GM18909 (cell line): ENCODE results near the gene FRAT2.
"Not testable (repeated sequence)": the region's sequence is repeated elsewhere in the genome, so short reads cannot be mapped to it uniquely, and the experiment has no call there.

Source experiments
- ATAC-seq: cut with Tn5 transposase; IDR thresholded peaks from one replicate; pipeline ENCODE4 v1.9.1; 2021; ENCODE audit warnings: mild to moderate bottlenecking; ENCODE audit not compliant: unreplicated experiment, poor library complexity

The FRAT2 gene

GRCh38 chr10:97356918-97357317 is 22.4 kb upstream of the FRAT2 start:
- ATAC-seq: no peak

DNA sequence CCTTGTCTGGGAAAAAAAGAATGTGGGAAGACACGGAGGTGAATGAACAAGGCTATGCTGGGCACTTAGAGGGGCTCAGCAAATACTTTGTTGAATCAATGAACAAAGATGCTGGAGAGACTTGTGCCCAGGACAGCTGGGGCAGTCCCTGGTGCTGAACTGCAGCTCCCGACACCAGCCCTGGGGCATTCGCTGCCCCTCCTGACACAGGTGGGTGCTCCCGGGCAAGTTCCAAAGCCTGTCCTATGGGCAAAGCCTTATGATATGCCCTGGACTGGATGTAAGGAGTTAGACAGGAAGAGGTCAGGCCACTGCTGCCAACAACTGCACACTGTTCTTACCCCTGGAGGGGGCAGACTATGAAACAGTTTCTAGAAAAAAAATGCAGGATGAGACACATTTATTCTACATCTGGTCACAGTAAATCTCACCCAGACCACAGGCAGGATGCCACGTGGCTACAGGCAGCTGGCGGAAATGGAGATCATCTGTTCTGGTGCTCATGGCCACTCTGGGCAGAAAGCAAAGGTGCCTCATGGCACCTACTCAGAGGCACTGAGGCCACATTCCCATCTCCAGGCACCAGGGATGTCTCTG is 21.9 kb upstream of the FRAT2 start:
- ATAC-seq: no peak

- ATAC-seq: no peak
Measured at GRCh38 chr10:97355571-97355975, 21.0 kb upstream of the FRAT2 start.

- ATAC-seq: no peak
Measured at GRCh38 chr10:97353945-97354344, 19.4 kb upstream of the FRAT2 start.

DNA sequence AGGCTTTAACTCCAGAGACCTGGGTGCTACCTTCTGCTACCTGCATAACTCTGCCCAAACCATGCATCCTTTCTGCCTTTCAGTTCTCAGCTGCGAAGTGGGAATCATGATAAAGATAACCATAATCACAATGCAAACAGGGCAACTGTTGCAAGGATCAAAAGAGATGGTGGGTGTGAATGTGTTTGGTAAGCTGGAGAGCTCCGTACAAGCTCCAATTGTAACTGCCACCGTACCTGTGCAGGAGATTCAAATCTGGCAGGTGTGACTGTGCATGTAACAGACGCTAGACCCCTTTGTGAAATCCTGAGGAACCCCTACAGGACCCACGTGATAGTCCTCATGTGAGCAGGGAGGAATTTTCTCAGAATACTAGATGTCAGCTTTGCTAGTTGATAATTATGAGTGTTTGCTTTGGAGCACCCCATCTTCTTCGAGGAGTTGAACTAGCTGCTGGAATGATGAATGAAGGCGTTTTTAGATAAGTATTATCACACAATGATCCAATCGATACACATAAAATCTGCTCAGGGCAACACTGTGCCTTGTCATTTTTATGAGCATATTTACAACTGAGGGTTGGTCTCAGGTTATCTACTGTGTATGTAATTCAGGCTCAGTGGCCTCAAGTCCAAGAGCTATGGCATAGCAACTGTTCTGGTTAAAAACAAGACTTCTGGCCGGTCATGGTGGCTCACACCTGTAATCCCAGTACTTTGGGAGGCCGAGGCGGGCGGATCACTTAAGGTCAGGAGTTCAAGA is 15.4 kb upstream of the FRAT2 start:
- no peak for ATAC-seq

GRCh38 chr10:97347317-97347716 is 12.8 kb upstream of the FRAT2 start:
- no peak for ATAC-seq

GRCh38 chr10:97343664-97344063 is 9.1 kb upstream of the FRAT2 start:
- ATAC-seq: not testable (repeated sequence)

GRCh38 chr10:97341416-97341815 is 6.9 kb upstream of the FRAT2 start:
- ATAC-seq: no peak

GRCh38 chr10:97338041-97338440 is 3.5 kb upstream of the FRAT2 start:
- no peak for ATAC-seq

GRCh38 chr10:97336942-97337831 is 2.7 kb upstream of the FRAT2 start:
- ATAC-seq: no peak

GRCh38 chr10:97336446-97336845 is 1.9 kb upstream of the FRAT2 start:
- ATAC-seq: no peak

GRCh38 chr10:97336006-97336405 is 1.5 kb upstream of the FRAT2 start:
- ATAC-seq: no peak

DNA sequence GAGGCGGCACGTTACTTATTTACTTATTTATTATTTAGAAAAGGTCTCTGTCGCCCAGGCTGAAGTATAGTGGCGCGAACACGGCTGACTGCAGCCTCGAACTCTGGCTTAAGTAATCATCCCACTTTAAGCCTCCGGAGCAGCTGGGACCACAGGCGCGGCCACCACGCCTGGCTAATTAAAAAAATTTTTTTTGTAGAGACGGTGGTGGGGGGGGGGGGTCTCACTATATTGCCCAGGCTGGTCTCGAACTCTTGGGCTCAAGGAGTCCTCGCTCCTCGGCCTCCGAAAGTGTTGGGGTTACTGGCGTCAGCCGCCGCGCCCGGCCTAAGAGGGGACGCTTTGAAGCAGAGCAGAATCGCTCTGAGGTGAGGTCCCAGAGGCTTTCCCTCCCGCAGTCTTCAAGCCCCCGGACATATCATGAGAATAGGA is 675 bp upstream of the FRAT2 start:
- ATAC-seq: no peak

- ATAC-seq: peak; percentile 26
Measured at GRCh38 chr10:97333601-97334369, 744 bp downstream of the FRAT2 start.

DNA sequence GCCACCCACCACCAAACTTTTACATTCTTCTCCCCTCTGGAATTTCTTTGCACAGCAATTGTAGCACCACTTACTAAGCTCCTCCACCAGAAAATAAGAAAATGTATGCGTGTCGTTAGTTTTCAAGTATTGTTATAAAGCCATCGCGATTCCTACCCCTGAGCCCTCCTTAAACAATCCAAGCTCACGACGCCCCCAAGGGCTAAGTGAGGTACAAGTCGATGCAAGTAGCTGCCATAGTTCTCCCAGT is 1.3 kb downstream of the FRAT2 start:
- no peak for ATAC-seq

DNA sequence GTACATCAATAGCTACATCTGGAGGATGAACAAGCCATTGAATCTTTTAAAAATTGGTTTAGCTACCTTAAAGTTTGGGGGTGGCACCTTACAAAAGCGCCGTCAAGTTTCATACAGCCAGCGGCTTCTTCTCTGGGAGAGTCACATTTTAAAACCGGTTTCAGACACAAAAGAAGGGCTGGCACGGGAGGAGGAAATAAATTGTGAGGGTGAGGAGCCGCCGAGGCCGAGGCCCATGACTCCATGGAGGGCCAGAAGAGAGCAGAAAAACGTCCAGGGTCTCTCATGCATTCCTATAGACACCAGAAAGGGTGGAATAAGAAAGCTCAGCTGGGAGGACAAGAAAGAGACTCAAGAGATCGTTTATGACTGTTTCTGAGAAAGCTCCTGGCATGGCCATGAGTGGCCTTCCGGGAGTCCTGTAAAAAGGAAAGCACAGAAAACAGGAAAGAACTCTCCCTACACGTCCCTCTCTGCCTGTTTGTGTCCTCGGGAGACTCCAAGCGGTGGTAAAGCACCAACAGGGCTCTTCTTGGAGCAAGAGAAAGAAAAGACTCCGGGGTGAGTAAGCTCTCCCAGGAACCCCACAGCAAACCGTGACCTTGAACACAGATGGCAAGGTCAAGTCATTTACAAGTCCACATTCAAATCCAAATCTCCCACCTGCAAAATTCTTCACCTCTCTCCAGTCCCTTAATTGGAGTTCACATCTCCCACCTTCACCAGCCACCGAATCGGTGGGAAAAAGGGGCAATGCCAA is 1.8 kb downstream of the FRAT2 start:
- no peak for ATAC-seq

DNA sequence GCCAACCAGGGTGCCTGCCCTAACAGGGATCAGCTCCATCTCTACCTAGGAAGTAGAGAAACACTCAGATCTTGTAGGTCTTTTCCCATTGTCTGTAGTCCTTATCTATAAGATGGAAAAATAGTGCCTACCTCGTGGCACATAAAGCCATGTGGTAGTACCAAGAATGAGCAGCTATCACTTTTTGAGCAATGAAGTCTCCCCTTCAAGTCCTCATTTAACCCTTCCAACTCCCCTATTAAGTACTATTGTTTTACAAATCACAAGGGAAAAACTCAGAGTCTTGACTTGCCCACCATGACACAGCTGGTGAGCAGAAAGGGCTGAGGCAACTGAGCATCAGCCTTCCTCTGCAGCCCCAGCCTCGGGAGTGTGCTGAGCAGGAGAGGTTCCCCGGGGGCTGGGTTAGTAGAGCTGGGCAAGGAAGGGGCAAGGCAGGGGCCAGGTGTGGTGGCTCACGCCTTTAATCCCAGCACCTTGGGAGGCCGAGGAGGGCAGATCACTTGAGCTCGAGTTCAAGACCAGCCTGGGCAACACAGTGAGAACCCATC is 3.3 kb downstream of the FRAT2 start:
- ATAC-seq: no peak

DNA sequence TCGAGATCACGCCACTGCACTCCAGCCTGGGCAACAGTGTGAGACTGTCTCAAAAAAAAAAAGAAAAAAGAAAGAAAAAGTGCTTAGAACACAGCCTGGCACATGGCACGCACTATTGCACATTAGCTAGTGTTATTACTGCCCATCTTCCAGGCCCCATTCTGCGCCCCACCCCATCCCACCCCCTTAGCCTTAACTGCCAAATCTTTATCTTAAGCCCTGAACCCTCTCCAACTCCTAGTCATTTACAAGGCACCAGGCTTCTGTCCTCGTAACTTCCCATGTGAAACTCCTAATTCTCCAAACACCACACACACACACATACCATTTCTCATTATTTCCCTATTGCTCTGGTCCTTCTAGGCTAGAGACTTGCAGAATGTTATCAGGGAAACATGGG is 4.8 kb downstream of the FRAT2 start:
- no peak for ATAC-seq

DNA sequence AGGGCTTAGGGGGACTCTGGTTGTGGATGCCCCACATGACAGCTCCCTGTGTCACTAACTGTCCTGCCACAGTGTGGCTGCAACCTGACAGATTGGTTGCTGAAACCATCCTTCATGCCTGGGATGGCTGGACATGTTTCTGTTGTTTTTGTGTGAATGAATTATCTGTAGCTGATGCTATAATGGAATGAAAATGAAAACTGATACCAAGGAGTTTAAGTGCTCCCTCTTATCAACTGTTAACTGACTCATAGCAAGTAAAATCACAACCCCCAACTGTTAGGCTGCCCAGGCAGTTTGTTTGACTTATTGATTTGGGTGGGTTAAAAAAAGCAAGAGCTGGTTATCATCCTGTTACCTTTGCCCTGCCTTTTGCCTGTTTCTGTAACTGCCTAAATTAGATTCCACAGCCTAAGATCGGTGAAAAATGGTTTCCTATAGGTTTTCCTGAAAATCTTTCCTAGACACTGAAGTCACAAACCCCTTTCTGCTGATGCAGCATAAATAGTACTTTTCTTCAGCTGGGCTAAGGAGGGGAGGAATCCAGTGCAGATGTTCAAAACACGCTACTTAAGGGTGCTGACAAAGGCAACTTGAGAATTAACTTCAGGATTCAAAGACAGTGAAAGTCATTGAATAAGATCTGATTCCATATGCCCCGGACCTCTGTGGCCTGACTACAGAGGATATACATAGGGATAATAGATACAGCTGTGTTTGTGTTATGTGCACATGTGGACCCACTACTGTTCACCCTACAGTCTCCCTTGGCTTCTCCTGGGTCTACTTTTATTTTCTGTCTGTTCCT is 5.7 kb downstream of the FRAT2 start:
- no peak for ATAC-seq
